Measurements from ENCODE around the gene ZNF813.

GRCh38 chr19:53509845-53510244 lies 42.3 kb downstream of the ZNF813 start:
- TF ChIP-seq, protein P1, sequence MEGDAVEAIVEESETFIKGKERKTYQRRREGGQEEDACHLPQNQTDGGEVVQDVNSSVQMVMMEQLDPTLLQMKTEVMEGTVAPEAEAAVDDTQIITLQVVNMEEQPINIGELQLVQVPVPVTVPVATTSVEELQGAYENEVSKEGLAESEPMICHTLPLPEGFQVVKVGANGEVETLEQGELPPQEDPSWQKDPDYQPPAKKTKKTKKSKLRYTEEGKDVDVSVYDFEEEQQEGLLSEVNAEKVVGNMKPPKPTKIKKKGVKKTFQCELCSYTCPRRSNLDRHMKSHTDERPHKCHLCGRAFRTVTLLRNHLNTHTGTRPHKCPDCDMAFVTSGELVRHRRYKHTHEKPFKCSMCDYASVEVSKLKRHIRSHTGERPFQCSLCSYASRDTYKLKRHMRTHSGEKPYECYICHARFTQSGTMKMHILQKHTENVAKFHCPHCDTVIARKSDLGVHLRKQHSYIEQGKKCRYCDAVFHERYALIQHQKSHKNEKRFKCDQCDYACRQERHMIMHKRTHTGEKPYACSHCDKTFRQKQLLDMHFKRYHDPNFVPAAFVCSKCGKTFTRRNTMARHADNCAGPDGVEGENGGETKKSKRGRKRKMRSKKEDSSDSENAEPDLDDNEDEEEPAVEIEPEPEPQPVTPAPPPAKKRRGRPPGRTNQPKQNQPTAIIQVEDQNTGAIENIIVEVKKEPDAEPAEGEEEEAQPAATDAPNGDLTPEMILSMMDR (IDR thresholded peaks at IDR 0.05; ENCODE audit: low read depth, low read length): no peak
- TF ChIP-seq POLR2A (IDR thresholded peaks at IDR 0.05; ENCODE audit: extremely low read depth, insufficient read length) (no peak), MYC (IDR thresholded peaks at IDR 0.05; ENCODE audit: low read depth, low read length) (no peak)

Measured in NB4 (cell line).